Measurements from ENCODE around the gene GRM8. TPM values are rescaled to one million over a fixed set of nuclear protein-coding genes. Genes with fewer than 3 reads are reported as not detected.

GRM8 gene
- total RNA-seq, 1 experiment from 2014 or later: 0.27 TPM

- DNase-seq (ENCODE audit: low read depth): no peak
These were observed 218.4 kb downstream of the GRM8 start for GRCh38 chr7:127034186-127034806.

DNA sequence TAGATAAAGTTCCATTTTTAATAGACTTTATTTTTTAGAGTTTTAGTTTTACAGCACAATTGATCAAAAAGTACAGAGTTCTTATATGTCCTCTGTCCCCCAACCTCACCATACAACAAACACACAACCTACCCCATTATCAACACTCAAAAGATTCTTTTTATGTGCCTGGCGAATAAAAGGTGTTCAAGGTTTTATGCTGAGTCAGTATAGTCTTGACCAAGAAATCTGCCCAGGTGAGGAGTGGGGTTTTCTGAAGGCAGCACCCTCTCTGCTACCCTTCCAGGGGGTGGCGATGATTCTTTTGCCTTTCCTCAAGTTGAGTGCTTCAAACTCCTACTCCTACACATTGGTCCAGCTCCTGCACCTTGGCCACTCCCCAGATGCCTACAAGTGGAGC, 222.9 kb downstream of the GRM8 start:
- DNase-seq (ENCODE audit: low read depth): no peak

DNA sequence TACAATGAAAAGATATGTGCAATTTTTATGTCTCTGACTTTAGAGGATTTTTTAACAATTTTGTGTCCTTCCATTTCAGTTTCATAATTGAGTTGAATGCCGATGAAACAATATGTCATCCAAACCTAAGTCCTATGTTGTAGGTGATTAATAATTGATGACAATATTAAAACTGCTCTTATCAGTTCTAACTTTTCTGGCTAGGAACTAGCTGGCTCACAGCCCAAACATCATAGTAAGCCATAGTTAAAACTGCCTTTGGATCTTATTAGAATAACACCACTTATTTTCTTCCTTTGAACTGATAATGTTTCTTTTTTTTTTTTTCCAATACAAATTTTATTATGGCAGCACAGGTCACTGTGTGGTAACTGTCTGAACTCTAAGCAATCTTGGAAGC, 230.9 kb downstream of the GRM8 start:
- DNase-seq (ENCODE audit: low read depth): no peak

DNA sequence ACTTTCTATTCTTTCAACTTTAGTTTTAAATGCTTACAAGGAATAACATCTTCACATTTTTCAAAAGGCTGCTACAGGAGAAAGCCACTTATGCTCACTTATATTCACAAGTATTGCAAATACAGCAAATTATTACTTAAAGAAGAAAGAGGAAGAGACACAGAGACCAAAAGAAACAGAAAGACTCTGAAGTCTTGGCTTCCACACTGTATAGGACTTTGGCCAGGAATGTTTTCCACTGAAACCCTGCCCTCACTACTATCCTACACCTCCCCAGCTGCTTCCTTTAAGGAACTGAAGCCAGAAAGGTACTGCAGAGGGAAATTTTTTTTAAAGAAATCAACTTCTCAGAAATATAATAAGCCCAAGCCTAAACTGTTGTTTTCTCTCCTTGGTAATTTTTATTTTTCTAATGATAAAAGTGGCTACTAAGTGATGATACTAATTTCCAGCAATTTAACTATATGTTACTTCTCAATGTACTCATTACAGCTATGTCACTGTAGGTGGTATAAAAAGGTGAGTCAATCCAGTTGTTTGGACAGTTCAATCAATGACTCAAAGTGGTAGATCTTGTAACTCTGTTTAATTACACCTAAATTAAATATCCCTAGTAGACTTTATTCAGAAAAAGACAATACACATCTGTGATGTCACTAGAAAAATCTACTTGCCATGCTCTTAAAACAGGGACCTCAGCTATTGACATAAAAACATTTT, 231.6 kb downstream of the GRM8 start:
- no peak for DNase-seq (ENCODE audit: low read depth)

GRCh38 chr7:127018889-127019288, 233.9 kb downstream of the GRM8 start:
- no peak for DNase-seq (ENCODE audit: low read depth)

- DNase-seq (ENCODE audit: low read depth): no peak
These were observed 235.5 kb downstream of the GRM8 start for GRCh38 chr7:127017196-127017595.

DNA sequence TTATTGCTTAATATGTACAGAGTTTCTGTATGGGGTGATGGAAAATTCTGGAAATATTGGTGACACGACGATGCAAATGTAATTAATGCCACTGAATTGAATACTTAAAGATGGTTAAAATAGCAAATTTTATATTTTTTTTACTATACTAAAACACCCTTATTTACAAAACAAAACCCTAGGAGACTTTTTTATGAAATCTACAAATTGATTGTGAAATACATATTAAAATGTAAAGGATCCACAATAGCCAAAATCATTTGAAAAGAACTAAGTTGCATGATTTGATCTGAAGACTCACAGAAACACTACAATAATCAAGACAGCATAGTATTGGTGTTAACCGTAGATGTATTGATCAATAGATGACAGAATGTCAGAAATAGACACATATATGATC, 252.0 kb downstream of the GRM8 start:
- DNase-seq (ENCODE audit: low read depth): no peak

DNA sequence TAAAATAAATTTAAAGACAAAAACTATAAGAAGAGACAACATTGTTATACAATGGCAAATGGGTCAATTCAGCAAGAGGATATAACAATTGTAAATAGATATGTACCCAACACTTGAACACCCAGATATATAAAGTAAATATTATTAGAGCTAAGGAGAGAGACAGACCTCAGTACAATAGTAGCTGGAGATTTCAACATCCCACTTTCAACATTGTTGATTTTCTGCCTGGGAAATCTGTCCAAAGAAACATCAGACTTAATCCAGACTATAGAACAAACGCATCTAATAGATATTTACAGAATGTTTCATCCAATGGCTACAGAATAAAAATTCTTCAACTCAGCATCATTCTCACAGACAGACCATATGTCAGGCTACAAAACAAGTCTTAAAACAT, 256.1 kb downstream of the GRM8 start:
- DNase-seq (ENCODE audit: low read depth): no peak

DNA sequence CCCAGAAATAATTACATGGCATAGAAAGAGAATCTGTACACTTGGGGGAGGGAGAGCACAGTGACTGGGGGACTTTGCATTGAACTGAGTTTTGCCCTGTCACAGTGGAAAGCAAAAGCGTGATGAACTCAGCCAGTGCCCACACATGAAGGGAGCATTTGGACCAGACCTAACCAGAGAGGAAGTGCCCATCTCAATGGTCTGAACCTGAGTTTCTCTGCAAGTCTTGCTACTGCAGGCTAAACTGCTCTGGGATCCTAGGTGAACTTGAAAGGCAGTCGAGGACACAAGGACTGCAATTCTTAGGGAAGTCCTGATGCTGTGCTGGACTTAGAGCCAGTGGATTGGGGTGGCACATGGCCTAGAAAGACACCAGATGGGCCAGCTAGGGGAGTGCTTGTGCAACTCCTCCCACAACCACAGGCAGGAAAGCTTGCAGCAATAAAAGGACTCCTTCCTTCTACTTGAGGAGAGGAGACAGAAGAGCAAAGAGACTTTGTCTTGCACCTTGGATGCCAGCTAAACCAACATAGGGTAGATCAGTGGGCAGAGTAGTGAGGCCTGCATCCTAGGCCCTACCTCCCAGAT, 259.0 kb downstream of the GRM8 start:
- no peak for DNase-seq (ENCODE audit: low read depth)

- DNase-seq (ENCODE audit: low read depth): no peak
These were observed 264.7 kb downstream of the GRM8 start for GRCh38 chr7:126988022-126988421.

DNA sequence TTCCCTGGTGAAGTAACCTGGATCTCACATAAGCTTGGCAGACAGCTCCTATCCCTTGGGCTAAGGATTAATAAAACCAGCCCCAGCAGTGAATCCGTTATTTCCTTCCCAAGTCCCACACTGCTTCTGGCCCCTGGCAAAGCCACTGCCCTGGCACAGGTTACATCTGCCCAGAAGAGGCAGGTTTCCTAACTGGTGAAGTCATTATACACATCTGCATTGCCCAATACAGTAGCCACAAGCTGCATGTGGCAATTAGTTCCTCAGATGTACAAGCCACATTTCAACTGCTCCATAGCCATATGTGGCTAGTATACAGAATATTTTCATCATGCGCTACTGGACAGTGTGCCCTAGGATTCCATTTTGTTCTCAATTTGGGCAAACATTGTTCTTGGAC, 273.0 kb downstream of the GRM8 start:
- no peak for DNase-seq (ENCODE audit: low read depth)

GRCh38 chr7:126978865-126979264, 273.9 kb downstream of the GRM8 start:
- no peak for DNase-seq (ENCODE audit: low read depth)

- DNase-seq (ENCODE audit: low read depth): no peak
These were observed 279.7 kb downstream of the GRM8 start for GRCh38 chr7:126973066-126973465.

GRCh38 chr7:126972571-126972970, 280.2 kb downstream of the GRM8 start:
- no peak for DNase-seq (ENCODE audit: low read depth)

GRCh38 chr7:126959649-126960048, 293.1 kb downstream of the GRM8 start:
- no peak for DNase-seq (ENCODE audit: low read depth)

DNA sequence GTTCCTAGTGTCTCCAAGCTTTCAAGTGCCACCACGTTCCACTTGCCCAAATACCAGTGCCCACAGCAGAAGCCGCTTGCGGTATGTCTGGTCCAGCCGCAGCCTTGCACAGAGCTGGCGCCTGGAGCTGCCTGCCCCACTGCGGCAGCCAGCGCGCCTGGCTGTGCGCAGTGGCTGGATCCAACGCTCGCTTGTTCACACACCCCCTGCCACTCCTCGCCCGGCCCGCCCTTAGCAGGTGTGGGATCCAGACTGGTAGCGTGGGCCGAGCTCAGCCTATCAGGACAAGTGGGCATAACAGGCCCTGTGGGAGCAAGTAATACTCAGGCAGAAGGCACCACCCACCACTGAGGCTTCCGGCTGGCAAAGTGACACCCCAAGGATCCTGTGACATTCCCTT, 294.4 kb downstream of the GRM8 start:
- no peak for DNase-seq (ENCODE audit: low read depth)

- DNase-seq (ENCODE audit: low read depth): no peak
These were observed 295.3 kb downstream of the GRM8 start for GRCh38 chr7:126957443-126957842.

DNA sequence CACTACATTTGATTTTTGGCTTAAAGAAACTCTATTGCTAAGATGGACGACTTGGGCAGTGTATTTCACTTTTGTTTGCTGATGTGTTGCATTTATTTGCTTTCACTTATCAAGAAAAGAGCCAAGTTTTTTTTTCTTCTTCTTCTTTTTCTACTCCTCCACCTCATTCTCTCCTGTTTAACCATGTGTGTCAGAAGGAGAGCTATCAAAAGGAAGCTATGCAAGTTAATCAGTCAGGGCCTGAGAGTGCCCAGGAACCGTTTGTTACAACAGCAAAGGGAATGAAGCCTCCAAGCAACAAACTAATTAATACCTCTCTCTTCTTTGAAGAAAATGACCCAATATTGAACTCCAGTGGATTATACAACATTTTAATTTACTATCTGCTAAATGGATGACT, 299.3 kb downstream of the GRM8 start:
- no peak for DNase-seq (ENCODE audit: low read depth)

DNA sequence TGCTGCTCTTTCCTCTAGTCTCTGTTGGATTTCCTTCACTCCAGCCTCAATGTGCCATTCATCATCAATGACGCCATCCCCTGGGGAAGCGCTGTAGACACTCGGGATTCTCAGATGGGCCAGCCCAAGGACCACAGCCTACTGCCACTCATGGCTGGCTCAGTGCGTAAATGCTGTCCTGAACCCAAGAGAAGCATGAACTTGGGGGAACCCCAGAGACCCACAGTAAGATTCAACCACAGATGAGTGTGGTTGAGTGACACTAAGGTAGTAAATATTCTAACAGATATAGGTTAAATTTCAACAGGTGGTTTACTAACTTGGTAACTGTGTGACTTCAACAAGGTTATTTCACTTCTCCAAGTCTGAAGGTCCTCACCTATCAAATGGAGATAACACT, 304.1 kb downstream of the GRM8 start:
- no peak for DNase-seq (ENCODE audit: low read depth)

GRCh38 chr7:126940723-126941307, 311.9 kb downstream of the GRM8 start:
- DNase-seq (ENCODE audit: low read depth): peak; percentile 8

DNA sequence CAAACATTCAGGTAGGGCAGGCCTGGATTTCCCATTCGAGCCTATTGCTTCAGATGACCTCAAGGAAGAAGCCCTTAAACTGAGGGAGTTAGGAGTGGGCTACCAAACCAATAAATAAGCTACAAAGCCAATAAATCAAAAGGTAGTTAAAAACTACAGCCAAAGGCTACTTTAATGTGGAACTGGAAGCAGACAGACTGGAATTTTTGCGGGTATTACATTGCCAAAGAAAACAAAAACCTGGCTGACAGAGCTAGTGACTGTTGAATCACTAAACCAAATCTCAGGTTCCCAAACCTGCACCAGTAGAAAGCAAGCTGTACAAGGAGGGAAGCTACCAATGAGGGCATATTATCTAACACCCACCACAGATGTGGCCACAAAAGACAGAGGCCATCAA, 315.6 kb downstream of the GRM8 start:
- peak; percentile 22 for DNase-seq (ENCODE audit: low read depth)

- DNase-seq (ENCODE audit: low read depth): no peak
These were observed 321.2 kb downstream of the GRM8 start for GRCh38 chr7:126931581-126931980.

GRCh38 chr7:126930166-126930565, 322.6 kb downstream of the GRM8 start:
- DNase-seq (ENCODE audit: low read depth): no peak

Measured in M059J (cell line).